Skeletal muscle cell (primary cell): ENCODE measurements around the gene PLEKHA7.

Source experiments
- DNase-seq: peaks from one replicate; pipeline ENCODE4 v3.0.0-alpha.2; 2010; ENCODE audit warnings: low read depth
- H3K4me3 ChIP-seq: 2 replicates; pipeline ENCODE4 v1.5.1; 2011; ENCODE audit warnings: low read depth, mild to moderate bottlenecking, control low read depth, low read length, moderate library complexity

Gene PLEKHA7

GRCh38 chr11:16773981-16774935 lies 240.0 kb downstream of the PLEKHA7 start:
- no peak overlapping the region for H3K4me3 ChIP-seq
- DNase-seq: no peak

- no peak overlapping the region for H3K4me3 ChIP-seq
- no peak for DNase-seq
Observed at GRCh38 chr11:16772141-16772512, 242.1 kb downstream of the PLEKHA7 start.

GRCh38 chr11:16771350-16772140 lies 242.7 kb downstream of the PLEKHA7 start:
- H3K4me3 ChIP-seq: no peak overlapping the region
- DNase-seq: no peak

- DNase-seq: no peak
- H3K4me3 ChIP-seq: no peak overlapping the region
Observed at GRCh38 chr11:16770016-16770415, 244.2 kb downstream of the PLEKHA7 start.

GRCh38 chr11:16769386-16769785 lies 244.8 kb downstream of the PLEKHA7 start:
- DNase-seq: no peak

GRCh38 chr11:16767957-16768356 lies 246.3 kb downstream of the PLEKHA7 start:
- no peak overlapping the region for H3K4me3 ChIP-seq
- DNase-seq: no peak

More at GRCh38 chr11:16769386-16769785, 244.8 kb downstream of the PLEKHA7 start:
- no peak overlapping the region for H3K4me3 ChIP-seq

- H3K4me3 ChIP-seq: no peak overlapping the region
- no peak for DNase-seq
Observed at GRCh38 chr11:16767137-16767536, 247.1 kb downstream of the PLEKHA7 start.

GRCh38 chr11:16764888-16765287 lies 249.3 kb downstream of the PLEKHA7 start:
- DNase-seq: no peak
- H3K4me3 ChIP-seq: no peak overlapping the region

GRCh38 chr11:16763746-16764145 lies 250.5 kb downstream of the PLEKHA7 start:
- H3K4me3 ChIP-seq: no peak overlapping the region
- DNase-seq: no peak

- no peak overlapping the region for H3K4me3 ChIP-seq
- no peak for DNase-seq
Observed at GRCh38 chr11:16759857-16760508, 254.2 kb downstream of the PLEKHA7 start.

GRCh38 chr11:16758382-16759024 lies 255.7 kb downstream of the PLEKHA7 start:
- no peak overlapping the region for H3K4me3 ChIP-seq

GRCh38 chr11:16750417-16750816 lies 263.8 kb downstream of the PLEKHA7 start:
- DNase-seq: no peak
- H3K4me3 ChIP-seq: no peak overlapping the region

More at GRCh38 chr11:16758382-16759024, 255.7 kb downstream of the PLEKHA7 start:
- no peak for DNase-seq

GRCh38 chr11:16749666-16750065 lies 264.5 kb downstream of the PLEKHA7 start:
- no peak overlapping the region for H3K4me3 ChIP-seq
- DNase-seq: no peak

- no peak overlapping the region for H3K4me3 ChIP-seq
- no peak for DNase-seq
Observed at GRCh38 chr11:16749092-16749491, 265.1 kb downstream of the PLEKHA7 start.

GRCh38 chr11:16745950-16746605 lies 268.1 kb downstream of the PLEKHA7 start:
- H3K4me3 ChIP-seq: no peak overlapping the region
- no peak for DNase-seq

GRCh38 chr11:16744128-16744725 lies 270.0 kb downstream of the PLEKHA7 start:
- no peak overlapping the region for H3K4me3 ChIP-seq
- DNase-seq: no peak

- no peak for DNase-seq
- no peak overlapping the region for H3K4me3 ChIP-seq
Observed at GRCh38 chr11:16743478-16743877, 270.7 kb downstream of the PLEKHA7 start.

GRCh38 chr11:16741473-16741872 lies 272.7 kb downstream of the PLEKHA7 start:
- no peak overlapping the region for H3K4me3 ChIP-seq
- no peak for DNase-seq
